HPDE6-E6E7 (cell line): ENCODE measurements around the gene GRAMD1C.
A peak's percentile ranks its signal among the peaks of the same experiment; 100 is the strongest.

ENCODE experiments used
- DNase-seq: peaks from one replicate; pipeline ENCODE4 v3.0.0; 2011; ENCODE audit warnings: missing footprints; ENCODE audit errors: extremely low spot score

GRAMD1C gene

DNA sequence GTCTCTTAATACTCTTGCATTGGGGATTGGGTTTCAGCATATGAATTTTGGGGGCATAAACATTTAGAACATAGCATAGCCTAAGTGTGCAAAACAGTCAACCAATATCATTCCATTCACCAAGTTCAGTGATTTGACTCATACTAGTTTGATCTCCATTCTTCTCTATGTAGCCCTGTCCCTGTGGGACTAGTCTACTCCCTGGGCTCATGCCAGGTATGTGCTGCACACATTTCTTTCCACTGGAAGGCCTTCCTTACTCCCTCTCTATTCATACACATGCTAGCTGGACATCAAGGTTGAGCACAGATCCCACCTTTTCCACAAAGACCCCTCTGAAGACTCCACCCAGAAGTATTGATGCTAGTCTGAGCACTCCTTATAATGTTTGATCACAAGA, 114.3 kb downstream of the GRAMD1C start:
- DNase-seq = no peak

DNA sequence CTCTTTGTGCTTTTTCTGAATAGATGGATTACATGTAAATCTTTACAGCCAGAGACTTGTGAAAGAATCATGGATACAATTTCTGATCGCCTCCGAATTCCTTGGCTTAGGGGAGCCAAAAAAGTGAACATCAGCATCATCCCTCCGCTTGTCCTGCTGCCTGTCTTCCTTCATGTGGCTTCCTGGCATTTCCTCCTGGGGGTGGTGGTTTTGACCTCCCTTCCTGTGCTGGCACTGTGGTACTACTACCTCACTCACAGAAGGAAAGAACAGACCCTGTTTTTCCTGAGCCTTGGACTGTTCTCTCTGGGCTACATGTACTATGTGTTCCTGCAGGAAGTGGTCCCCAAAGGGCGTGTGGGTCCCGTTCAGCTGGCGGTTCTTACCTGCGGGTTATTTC, 115.1 kb downstream of the GRAMD1C start:
- DNase-seq = no peak

DNA sequence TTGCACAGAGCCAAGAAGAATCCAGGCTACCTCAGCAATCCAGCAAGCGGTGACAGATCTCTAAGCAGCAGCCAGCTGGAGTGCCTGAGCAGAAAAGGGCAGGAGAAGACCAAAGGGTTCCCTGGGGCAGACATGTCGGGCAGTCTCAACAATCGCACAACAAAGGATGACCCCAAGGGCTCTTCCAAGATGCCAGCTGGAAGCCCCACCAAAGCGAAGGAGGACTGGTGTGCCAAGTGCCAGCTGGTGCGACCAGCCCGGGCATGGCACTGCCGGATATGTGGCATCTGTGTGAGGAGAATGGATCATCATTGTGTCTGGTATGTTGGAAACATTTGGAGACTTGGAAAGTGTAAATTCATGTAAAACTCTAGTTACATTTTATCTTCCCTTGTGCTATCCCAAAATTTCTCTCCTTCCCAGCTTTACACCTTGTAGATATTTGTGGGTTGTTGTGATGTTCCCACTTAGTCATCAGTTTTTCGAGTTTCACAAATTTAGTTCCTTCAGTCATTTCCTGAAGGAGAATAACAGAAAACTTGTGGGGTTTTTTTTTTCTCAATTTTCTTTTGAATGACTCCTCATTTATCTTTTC, 115.6 kb downstream of the GRAMD1C start:
- DNase-seq = no peak

DNA sequence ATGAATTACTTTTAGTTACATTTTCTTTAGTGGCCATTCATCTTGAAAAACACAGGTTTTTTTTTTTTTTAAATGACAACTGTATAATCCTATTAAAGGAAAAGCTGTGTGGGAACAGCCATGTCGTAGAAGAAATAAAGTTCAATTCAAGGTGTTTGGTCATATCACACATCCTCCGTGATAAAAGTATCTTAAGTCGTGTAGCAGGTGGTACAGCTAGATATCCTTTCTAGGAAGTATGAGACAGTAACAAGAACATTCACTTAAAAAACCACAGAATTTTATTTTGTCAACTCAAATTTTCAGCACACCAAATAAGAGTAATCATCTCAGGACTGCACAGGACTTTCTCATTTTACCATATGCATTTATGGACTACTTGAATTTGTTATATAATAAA, 125.3 kb downstream of the GRAMD1C start:
- DNase-seq = no peak

DNA sequence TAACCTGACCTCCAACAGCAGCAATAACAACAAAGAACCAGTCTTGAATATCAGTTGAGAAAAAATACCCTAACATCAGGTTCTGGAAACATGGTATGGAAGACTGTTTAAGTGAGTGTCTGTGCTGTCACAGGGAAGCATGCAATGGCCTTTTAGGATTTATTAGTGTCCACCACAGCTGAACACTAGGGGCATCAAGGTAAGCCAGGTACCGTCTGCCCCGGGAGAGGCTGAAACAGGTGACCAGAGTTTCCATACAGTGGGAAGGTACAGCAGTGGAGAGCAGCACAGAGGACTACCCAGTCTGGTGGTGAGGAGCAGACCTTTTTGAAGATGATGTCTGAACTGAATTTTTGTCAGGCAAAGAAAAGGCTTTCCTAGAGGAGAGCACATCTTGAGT, 127.6 kb downstream of the GRAMD1C start:
- DNase-seq = peak; percentile 11

DNA sequence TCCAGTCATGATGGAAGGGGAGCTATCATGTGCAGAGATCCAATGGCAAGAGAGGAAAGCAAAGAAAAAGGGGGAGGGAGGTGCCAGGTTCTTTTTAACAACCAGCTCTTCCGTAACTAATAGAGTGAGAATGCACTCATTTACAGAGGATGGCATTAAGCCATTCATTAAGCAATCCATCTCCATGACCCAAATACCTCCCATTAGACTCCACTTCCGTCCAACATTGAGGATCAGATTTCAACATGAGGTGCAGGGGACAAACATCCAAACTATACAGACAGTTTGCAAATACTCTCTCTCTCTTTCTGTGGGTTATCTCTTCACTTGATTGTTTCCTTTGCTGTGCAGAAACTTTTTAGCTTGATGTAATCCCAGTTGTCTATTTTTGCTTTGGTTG, 130.4 kb downstream of the GRAMD1C start:
- DNase-seq = no peak

DNA sequence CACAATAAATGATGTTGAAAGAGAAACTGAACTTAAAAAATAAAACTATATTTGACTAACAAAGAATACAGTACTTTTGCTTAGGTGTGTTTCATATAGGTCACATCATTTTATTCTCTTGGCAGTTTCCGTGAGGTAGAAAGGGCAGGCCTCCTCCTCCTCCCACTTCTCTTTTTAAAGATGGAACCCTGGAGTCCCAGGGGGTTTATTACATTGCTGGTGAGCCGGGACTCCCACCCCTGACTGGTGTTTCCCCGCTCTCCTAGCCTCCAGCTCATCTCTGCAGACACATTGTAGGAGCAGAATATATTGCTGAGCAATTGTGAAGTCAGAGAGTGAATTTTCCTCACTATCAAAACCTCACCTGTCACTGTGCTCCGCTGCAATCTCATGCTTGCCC, 139.2 kb downstream of the GRAMD1C start:
- no peak for DNase-seq

DNA sequence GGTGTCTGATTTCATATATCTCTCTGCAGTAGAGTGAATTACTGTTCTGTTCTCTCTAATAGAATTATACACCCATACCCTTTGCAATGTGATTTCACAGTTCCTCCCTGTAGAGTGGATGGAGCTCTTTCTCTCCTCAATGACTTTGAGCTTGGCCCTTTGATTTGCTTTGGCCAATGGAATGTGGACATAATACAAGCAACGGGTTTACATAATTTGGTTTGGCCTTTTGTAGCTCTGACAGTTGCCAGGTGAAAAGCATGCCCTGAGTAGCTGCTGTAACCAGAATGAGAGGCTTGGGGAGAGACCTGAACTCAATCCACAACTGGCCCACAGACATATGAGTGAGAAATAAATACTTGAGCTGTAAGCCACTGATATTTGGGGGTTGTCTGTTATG, 141.3 kb downstream of the GRAMD1C start:
- DNase-seq = no peak

DNA sequence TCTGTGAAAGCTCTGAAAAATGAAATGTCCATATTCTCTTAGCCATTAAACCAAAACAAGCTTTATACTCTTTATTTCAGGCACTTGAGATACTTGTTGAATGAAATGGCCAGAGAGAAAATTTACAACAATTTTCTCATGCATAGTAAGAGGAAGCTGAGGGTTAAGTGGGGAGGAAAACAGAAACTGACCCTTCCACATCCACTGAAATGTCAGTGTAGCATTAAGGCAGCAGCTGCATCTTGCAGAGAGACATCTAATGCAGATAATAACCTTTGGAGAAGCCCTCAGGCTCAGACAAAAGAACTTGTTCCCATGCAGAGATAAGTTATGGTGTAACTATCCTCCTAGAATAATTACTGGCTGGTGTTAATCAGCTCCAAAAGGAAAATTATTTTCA, 143.2 kb downstream of the GRAMD1C start:
- no peak for DNase-seq

DNA sequence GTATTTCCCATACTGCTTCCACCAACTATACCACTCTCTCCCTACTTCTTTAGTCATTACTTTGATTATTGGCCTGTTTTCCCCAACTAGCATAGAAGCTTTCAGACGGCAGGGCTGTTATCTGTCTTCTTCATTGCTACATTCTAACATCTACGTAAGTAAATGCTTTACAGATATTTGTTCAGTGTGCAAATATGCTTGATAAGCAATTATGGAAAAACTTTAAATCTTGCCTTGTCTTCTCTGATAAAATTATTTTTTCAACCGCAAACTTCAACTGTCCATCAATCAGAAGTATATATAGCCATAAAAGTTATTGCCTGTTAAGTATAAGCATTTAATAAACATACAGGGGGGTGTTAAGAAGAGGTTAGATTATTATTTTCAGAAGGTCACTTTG, 145.0 kb downstream of the GRAMD1C start:
- DNase-seq = no peak

DNA sequence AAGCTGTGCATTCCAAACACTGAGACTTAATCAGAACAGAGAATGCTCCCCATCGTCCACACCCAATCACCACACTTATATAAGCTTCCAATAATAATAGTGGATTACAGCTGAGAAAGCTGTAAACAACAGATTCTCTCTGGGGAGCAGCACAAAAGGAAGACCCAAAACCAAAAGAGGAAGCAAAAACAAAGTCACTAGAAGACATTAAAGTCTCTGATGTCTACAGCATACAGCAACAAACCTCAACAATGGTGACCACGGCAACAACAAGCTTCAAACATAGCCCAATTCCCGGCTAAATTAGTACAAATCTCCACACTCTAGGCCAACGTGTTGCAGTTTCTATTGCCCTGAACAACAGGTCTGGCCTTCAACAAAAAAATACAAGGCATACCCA, 147.0 kb downstream of the GRAMD1C start:
- no peak for DNase-seq
